HG03520 (cell line): ENCODE data around the gene STPG3.

ENCODE experiments used
- ATAC-seq: cut with Tn5 transposase; IDR thresholded peaks from one replicate; pipeline ENCODE4 v1.9.1; 2021; ENCODE audit warnings: mild to moderate bottlenecking, moderate library complexity; ENCODE audit not compliant: unreplicated experiment

STPG3 gene

GRCh38 chr9:137251194-137251461, at the start of gene STPG3:
TSS of gene STPG3 (plus strand) at chr9:137251286. CDS start at chr9:137251287, 1 bp downstream.
- no peak for ATAC-seq

- no peak for ATAC-seq
Observed at GRCh38 chr9:137202966-137203365, 48.1 kb upstream of the STPG3 start.

- no peak for ATAC-seq
Observed at GRCh38 chr9:137204731-137205125, 46.4 kb upstream of the STPG3 start.

- peak; percentile 34 for ATAC-seq
Observed at GRCh38 chr9:137205126-137206069, 45.7 kb upstream of the STPG3 start, which contains the start of the genes NDOR1 and TMEM203. TSS of gene NDOR1 (plus strand) at chr9:137205700. CDS start at chr9:137205778, 78 bp downstream. TSS of gene TMEM203 (minus strand) at chr9:137205648. CDS start at chr9:137205414, 234 bp downstream.

- no peak for ATAC-seq
Observed at GRCh38 chr9:137206602-137207001, 44.5 kb upstream of the STPG3 start.

GRCh38 chr9:137211532-137211931, 39.6 kb upstream of the STPG3 start:
- ATAC-seq, result no peak

- ATAC-seq, result no peak
Observed at GRCh38 chr9:137212520-137212919, 38.6 kb upstream of the STPG3 start.

GRCh38 chr9:137213160-137214060, 37.7 kb upstream of the STPG3 start:
- no peak for ATAC-seq

- ATAC-seq, result no peak
Observed at GRCh38 chr9:137214620-137215019, 36.5 kb upstream of the STPG3 start.

GRCh38 chr9:137215196-137215986, 35.7 kb upstream of the STPG3 start:
- ATAC-seq, result no peak

- no peak for ATAC-seq
Observed at GRCh38 chr9:137216188-137216965, 34.7 kb upstream of the STPG3 start.

GRCh38 chr9:137217276-137218211, 33.5 kb upstream of the STPG3 start:
- ATAC-seq, result no peak

GRCh38 chr9:137218212-137218753, 32.8 kb upstream of the STPG3 start:
- ATAC-seq, result no peak

GRCh38 chr9:137218754-137219271, 32.3 kb upstream of the STPG3 start:
- no peak for ATAC-seq

GRCh38 chr9:137219757-137220316, 31.2 kb upstream of the STPG3 start:
- ATAC-seq, result no peak

- ATAC-seq, result no peak
Observed at GRCh38 chr9:137220317-137221094, 30.6 kb upstream of the STPG3 start.

GRCh38 chr9:137221095-137221505, 30.0 kb upstream of the STPG3 start:
- no peak for ATAC-seq
